ENCODE measurements around the gene GBF1. TPM values are rescaled to one million over a fixed set of nuclear protein-coding genes. Genes with fewer than 3 reads are reported as not detected.

GBF1 gene
- total and polyA plus RNA-seq, 2 of the 13 experiments (the other 11 are each of a cell fraction or from before 2014, with no cell fraction given) = 17.1 to 21.9 TPM

DNA sequence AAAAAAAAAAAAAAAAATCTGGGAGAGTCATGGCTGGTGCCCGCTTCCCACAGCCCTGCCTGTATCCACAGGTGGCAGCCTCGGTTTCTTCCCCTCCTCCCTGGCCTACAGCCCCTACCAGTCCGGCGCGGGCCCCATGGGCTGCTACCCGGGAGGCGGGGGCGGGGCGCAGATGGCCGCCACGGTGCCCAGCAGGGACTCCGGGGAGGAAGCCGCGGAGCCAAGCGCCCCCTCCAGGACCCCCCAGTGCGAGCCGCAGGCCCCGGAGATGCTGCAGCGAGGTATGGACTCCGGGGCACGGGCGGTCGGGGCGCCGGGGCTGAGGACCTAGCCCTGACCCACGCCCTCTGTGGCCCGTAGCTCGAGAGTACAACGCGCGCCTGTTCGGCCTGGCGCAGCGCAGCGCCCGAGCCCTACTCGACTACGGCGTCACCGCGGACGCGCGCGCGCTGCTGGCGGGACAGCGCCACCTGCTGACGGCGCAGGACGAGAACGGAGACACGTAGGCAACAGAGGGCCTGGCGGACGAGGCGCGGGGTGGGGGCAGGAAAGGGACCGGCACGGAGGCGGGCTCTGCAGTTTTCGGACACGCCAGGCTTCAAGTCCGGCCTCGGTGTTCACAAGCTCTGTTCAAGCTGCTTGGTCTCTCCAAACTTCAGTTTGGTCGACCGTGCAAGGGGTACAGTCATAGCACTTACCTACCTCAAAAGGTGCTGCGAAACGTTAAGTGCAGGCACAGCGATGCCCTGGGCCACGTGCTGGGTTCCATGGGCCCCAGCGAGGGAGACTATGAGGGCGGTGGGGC lies 154.1 kb downstream of the GBF1 start (continued):
- TF ChIP-seq, protein P1, sequence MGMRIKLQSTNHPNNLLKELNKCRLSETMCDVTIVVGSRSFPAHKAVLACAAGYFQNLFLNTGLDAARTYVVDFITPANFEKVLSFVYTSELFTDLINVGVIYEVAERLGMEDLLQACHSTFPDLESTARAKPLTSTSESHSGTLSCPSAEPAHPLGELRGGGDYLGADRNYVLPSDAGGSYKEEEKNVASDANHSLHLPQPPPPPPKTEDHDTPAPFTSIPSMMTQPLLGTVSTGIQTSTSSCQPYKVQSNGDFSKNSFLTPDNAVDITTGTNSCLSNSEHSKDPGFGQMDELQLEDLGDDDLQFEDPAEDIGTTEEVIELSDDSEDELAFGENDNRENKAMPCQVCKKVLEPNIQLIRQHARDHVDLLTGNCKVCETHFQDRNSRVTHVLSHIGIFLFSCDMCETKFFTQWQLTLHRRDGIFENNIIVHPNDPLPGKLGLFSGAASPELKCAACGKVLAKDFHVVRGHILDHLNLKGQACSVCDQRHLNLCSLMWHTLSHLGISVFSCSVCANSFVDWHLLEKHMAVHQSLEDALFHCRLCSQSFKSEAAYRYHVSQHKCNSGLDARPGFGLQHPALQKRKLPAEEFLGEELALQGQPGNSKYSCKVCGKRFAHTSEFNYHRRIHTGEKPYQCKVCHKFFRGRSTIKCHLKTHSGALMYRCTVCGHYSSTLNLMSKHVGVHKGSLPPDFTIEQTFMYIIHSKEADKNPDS (CRISPR knock-in tag; IDR thresholded peaks at IDR 0.05) = no peak
- TF ChIP-seq ZNF629 (CRISPR knock-in tag; conservative IDR thresholded peaks at IDR 0.05) (0 out of 2 replicates have a peak, but pooled peaks have one; percentile 22), KDM4B (CRISPR knock-in tag; IDR thresholded peaks at IDR 0.05) (peak; percentile 16; the same call in 1 of the 2 replicates), ZNF563 (CRISPR knock-in tag; IDR thresholded peaks at IDR 0.05) (peak; percentile 87; the same call in 1 of the 2 replicates), YEATS2 (CRISPR knock-in tag; IDR thresholded peaks at IDR 0.05; ENCODE audit: borderline replicate concordance) (peak; percentile 91), TCF7L2 (IDR thresholded peaks at IDR 0.05; ENCODE audit: low read depth, low read length) (no peak), PLRG1 (conservative IDR thresholded peaks at IDR 0.05) (no peak), RBM22 (optimal IDR thresholded peaks at IDR 0.05; ENCODE audit: low read length) (no peak), NFIB (CRISPR knock-in tag; IDR thresholded peaks at IDR 0.05; ENCODE audit: borderline replicate concordance) (no peak), ZNF562 (CRISPR knock-in tag; IDR thresholded peaks at IDR 0.05; ENCODE audit: borderline replicate concordance) (no peak), FOXM1 (CRISPR knock-in tag; IDR thresholded peaks at IDR 0.05) (no peak), SRSF1 (optimal IDR thresholded peaks at IDR 0.05; ENCODE audit: low read depth, low read length) (no peak), NCOA5 (CRISPR knock-in tag; IDR thresholded peaks at IDR 0.05) (no peak), CHCHD3 (CRISPR knock-in tag; IDR thresholded peaks at IDR 0.05) (no peak), JUN (CRISPR knock-in tag; IDR thresholded peaks at IDR 0.05) (no peak), ZNF556 (CRISPR knock-in tag; IDR thresholded peaks at IDR 0.05; ENCODE audit: borderline replicate concordance) (0 out of 2 replicates have a peak, but pooled peaks have one; percentile 45)
- TF ChIP-seq, protein P2, sequence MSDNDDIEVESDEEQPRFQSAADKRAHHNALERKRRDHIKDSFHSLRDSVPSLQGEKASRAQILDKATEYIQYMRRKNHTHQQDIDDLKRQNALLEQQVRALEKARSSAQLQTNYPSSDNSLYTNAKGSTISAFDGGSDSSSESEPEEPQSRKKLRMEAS (IDR thresholded peaks at IDR 0.05) = peak; percentile 93
- TF ChIP-seq, protein P3, sequence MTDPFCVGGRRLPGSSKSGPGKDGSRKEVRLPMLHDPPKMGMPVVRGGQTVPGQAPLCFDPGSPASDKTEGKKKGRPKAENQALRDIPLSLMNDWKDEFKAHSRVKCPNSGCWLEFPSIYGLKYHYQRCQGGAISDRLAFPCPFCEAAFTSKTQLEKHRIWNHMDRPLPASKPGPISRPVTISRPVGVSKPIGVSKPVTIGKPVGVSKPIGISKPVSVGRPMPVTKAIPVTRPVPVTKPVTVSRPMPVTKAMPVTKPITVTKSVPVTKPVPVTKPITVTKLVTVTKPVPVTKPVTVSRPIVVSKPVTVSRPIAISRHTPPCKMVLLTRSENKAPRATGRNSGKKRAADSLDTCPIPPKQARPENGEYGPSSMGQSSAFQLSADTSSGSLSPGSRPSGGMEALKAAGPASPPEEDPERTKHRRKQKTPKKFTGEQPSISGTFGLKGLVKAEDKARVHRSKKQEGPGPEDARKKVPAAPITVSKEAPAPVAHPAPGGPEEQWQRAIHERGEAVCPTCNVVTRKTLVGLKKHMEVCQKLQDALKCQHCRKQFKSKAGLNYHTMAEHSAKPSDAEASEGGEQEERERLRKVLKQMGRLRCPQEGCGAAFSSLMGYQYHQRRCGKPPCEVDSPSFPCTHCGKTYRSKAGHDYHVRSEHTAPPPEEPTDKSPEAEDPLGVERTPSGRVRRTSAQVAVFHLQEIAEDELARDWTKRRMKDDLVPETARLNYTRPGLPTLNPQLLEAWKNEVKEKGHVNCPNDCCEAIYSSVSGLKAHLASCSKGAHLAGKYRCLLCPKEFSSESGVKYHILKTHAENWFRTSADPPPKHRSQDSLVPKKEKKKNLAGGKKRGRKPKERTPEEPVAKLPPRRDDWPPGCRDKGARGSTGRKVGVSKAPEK (CRISPR knock-in tag; IDR thresholded peaks at IDR 0.05; ENCODE audit: borderline replicate concordance) = peak; percentile 85; the same call in 1 of the 2 replicates
- TF ChIP-seq, protein P4, sequence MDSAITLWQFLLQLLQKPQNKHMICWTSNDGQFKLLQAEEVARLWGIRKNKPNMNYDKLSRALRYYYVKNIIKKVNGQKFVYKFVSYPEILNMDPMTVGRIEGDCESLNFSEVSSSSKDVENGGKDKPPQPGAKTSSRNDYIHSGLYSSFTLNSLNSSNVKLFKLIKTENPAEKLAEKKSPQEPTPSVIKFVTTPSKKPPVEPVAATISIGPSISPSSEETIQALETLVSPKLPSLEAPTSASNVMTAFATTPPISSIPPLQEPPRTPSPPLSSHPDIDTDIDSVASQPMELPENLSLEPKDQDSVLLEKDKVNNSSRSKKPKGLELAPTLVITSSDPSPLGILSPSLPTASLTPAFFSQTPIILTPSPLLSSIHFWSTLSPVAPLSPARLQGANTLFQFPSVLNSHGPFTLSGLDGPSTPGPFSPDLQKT (CRISPR knock-in tag; IDR thresholded peaks at IDR 0.05; ENCODE audit: borderline replicate concordance) = no peak
- TF ChIP-seq, protein P5, sequence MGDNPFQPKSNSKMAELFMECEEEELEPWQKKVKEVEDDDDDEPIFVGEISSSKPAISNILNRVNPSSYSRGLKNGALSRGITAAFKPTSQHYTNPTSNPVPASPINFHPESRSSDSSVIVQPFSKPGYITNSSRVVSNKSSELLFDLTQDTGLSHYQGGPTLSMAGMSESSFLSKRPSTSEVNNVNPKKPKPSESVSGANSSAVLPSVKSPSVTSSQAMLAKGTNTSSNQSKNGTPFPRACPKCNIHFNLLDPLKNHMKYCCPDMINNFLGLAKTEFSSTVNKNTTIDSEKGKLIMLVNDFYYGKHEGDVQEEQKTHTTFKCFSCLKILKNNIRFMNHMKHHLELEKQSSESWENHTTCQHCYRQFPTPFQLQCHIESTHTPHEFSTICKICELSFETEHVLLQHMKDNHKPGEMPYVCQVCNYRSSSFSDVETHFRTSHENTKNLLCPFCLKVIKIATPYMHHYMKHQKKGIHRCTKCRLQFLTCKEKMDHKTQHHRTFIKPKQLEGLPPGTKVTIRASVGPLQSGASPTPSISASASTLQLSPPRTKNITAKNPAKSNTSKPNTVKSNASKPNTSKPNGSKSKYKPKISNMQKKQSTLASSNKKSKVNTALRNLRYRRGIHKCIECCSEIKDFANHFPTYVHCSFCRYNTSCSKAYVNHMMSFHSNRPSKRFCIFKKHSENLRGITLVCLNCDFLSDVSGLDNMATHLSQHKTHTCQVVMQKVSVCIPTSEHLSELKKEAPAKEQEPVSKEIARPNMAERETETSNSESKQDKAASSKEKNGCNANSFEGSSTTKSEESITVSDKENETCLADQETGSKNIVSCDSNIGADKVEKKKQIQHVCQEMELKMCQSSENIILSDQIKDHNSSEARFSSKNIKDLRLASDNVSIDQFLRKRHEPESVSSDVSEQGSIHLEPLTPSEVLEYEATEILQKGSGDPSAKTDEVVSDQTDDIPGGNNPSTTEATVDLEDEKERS (CRISPR knock-in tag; IDR thresholded peaks at IDR 0.05) = 0 out of 2 replicates have a peak, but pooled peaks have one; percentile 68
